ENCODE results near the gene PKIG. TPM values are rescaled to one million over a fixed set of nuclear protein-coding genes. Genes with fewer than 3 reads are reported as not detected.

The PKIG gene
- total RNA-seq, 1 donor from 2014 or later: 29.5 TPM

DNA sequence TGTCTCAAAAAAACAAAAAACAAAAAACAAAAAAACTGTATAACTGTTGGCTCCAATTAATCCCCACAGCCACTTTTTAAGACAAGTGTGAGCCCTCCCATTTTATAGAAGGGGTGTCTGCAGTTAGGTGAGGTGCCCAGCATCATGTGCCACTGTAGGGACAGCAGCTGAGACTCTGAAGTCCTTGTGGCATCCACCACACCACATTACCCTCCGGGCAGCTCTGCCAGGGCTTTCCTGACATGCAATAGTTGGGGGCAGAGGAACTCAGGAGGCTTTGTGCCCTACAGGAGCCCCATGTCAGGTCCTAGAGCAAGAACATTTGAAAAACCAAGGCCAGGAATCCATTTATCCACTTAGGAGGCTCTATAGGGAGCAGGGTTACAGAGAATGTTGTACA is 17.3 kb downstream of the PKIG start:
- TF ChIP-seq, protein P1, sequence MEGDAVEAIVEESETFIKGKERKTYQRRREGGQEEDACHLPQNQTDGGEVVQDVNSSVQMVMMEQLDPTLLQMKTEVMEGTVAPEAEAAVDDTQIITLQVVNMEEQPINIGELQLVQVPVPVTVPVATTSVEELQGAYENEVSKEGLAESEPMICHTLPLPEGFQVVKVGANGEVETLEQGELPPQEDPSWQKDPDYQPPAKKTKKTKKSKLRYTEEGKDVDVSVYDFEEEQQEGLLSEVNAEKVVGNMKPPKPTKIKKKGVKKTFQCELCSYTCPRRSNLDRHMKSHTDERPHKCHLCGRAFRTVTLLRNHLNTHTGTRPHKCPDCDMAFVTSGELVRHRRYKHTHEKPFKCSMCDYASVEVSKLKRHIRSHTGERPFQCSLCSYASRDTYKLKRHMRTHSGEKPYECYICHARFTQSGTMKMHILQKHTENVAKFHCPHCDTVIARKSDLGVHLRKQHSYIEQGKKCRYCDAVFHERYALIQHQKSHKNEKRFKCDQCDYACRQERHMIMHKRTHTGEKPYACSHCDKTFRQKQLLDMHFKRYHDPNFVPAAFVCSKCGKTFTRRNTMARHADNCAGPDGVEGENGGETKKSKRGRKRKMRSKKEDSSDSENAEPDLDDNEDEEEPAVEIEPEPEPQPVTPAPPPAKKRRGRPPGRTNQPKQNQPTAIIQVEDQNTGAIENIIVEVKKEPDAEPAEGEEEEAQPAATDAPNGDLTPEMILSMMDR (IDR thresholded peaks at IDR 0.05): no peak
- Mint-ChIP-seq H3K9me3 (ENCODE audit: unreplicated experiment) (no peaks in the 10 kb centered on the region), H3K27me3 (ENCODE audit: unreplicated experiment) (no peaks in the 10 kb centered on the region), H3K4me3 (ENCODE audit: unreplicated experiment) (no peak overlapping the region), H3K27ac (ENCODE audit: unreplicated experiment) (no peak overlapping the region), H3K36me3 (ENCODE audit: unreplicated experiment) (no peaks in the 10 kb centered on the region), H3K4me1 (ENCODE audit: unreplicated experiment) (peaks cover 48% of the 10 kb centered on the region)
- no peak for DNase-seq (ENCODE audit: extremely low spot score, unreplicated experiment)

DNA sequence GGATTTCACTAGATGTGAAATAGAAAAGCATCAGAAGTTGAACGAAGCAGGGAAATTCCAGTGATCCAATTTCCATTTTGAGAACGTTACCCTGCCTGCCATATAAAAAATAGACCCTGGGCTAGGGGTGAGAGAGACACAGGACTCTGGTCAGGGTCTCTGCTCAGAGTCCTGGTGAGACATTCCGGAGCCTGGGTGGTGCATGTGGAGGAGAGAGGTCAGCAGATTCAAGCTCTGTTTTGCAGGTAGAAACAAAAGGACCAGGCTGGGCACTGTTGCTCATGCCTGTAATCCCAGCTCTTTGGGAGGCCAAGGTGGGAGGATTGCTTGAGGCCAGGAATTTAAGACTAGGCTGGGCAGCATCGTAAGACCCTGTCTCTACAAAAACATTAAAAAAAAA is 17.9 kb downstream of the PKIG start:
- DNase-seq (ENCODE audit: extremely low spot score, unreplicated experiment): no peak
- H3K4me1 Mint-ChIP-seq (ENCODE audit: unreplicated experiment): peaks cover 45% of the 10 kb centered on the region
- H3K36me3 Mint-ChIP-seq (ENCODE audit: unreplicated experiment): no peaks in the 10 kb centered on the region
- TF ChIP-seq, protein P1 (IDR thresholded peaks at IDR 0.05): no peak
- no peak overlapping the region for H3K4me3 Mint-ChIP-seq (ENCODE audit: unreplicated experiment)
- H3K27ac Mint-ChIP-seq (ENCODE audit: unreplicated experiment): peak overlapping the region; percentile 81
- no peaks in the 10 kb centered on the region for H3K9me3 Mint-ChIP-seq (ENCODE audit: unreplicated experiment)
- no peaks in the 10 kb centered on the region for H3K27me3 Mint-ChIP-seq (ENCODE audit: unreplicated experiment)

DNA sequence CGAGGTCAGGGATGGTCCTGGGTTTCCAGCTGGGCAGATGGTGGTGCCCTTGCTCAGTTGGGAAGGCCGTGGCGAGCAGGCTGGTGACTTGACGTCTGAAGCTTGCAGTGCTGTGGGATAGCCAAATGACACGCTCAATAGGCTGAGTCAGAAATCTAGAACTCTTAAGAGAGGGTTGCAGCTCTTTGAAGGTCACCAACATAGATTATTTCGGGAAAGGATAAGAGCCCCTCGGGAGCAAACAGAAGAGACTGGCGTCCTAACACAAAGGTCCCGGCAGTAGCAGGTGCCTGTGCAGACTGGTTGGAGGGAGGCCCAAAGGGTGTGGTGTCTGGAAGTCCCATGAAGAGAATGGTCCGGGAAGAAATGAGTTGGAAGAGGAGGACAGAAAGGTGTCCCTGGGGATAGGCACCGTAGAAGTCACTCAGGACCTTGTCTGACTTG is 18.4 kb downstream of the PKIG start:
- Mint-ChIP-seq H3K4me1 (ENCODE audit: unreplicated experiment) (peaks cover 45% of the 10 kb centered on the region), H3K27me3 (ENCODE audit: unreplicated experiment) (no peaks in the 10 kb centered on the region), H3K36me3 (ENCODE audit: unreplicated experiment) (no peaks in the 10 kb centered on the region), H3K9me3 (ENCODE audit: unreplicated experiment) (no peaks in the 10 kb centered on the region), H3K27ac (ENCODE audit: unreplicated experiment) (peak overlapping the region; percentile 81), H3K4me3 (ENCODE audit: unreplicated experiment) (no peak overlapping the region)
- no peak for DNase-seq (ENCODE audit: extremely low spot score, unreplicated experiment)
- TF ChIP-seq, protein P1 (IDR thresholded peaks at IDR 0.05): no peak

DNA sequence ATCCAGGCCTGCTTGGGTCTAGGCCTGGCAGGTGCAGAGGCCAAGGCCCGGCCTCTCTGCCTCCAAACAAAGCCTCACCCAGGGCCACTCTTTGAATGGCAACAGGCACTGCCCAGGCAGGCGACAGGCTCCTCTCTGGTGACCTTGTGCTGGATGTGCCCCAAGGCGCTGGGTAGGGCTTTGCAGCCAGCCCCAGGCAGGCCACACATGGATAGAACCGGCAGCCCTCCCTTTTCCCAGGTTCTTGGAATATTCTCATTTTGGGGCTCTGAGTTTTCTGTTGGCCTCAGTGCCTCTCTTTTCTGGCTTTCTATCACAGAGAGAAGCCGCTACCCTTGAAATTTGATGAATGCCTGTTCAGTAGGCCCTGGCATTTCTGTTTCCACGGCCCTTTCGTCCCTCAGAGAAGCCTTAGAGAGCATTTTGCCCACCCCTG is 18.9 kb downstream of the PKIG start:
- Mint-ChIP-seq H3K9me3 (ENCODE audit: unreplicated experiment) (no peaks in the 10 kb centered on the region), H3K4me1 (ENCODE audit: unreplicated experiment) (peaks cover 45% of the 10 kb centered on the region), H3K27ac (ENCODE audit: unreplicated experiment) (peak overlapping the region; percentile 81), H3K4me3 (ENCODE audit: unreplicated experiment) (no peak overlapping the region), H3K36me3 (ENCODE audit: unreplicated experiment) (no peaks in the 10 kb centered on the region), H3K27me3 (ENCODE audit: unreplicated experiment) (no peaks in the 10 kb centered on the region)
- DNase-seq (ENCODE audit: extremely low spot score, unreplicated experiment): no peak
- TF ChIP-seq, protein P1 (IDR thresholded peaks at IDR 0.05): no peak

DNA sequence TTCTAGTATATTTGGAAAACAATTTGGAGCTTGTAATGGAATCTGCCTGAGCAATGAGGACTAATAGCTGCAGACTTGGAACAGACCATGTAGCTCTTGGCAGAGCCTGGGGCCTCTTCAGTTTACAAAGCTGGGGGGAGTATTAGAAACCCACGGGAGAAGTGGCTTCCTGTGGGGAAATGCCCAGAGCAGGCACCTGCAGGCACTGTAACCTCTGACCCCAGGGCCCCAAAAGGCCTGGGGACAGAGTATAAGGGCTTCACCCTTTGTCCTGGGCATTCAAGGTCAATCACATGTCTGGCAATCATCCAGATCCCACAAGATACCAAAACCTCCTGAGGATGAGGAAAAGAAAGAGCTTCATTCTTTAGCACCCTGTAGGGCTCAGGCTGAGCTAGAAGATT is 19.4 kb downstream of the PKIG start:
- Mint-ChIP-seq H3K27ac (ENCODE audit: unreplicated experiment) (peak overlapping the region; percentile 81), H3K4me1 (ENCODE audit: unreplicated experiment) (peaks cover 45% of the 10 kb centered on the region), H3K36me3 (ENCODE audit: unreplicated experiment) (no peaks in the 10 kb centered on the region), H3K4me3 (ENCODE audit: unreplicated experiment) (no peak overlapping the region), H3K27me3 (ENCODE audit: unreplicated experiment) (no peaks in the 10 kb centered on the region), H3K9me3 (ENCODE audit: unreplicated experiment) (no peaks in the 10 kb centered on the region)
- DNase-seq (ENCODE audit: extremely low spot score, unreplicated experiment): no peak
- TF ChIP-seq, protein P1 (IDR thresholded peaks at IDR 0.05): no peak
